T-helper 1 cell (primary cell): Measurements from ENCODE around the gene TLL2.
A peak's percentile ranks its signal among the peaks of the same experiment; 100 is the strongest.

Experiments
- DNase-seq, 5 donors: peaks; one replicate each; pipeline ENCODE4 v3.0.0-alpha.2; 2012 to 2020

Gene TLL2

DNA sequence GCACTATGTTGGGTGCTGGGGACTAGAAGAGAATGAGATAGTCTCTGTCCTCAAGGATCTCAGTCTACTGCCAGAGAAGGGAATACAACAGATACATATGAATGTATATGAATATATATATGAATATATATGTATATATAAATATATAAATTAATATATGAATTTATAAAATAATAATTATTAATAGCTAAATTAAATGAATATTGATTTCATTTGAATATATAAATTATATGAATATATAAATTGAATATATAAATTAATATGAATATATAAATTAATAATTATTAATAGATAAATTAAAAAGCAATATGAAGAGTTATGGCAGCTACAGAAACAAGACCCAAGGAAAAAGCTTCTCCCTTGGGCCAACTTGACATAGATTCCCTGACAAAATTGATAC is 95.1 kb downstream of the TLL2 start:
- no peak for DNase-seq

DNA sequence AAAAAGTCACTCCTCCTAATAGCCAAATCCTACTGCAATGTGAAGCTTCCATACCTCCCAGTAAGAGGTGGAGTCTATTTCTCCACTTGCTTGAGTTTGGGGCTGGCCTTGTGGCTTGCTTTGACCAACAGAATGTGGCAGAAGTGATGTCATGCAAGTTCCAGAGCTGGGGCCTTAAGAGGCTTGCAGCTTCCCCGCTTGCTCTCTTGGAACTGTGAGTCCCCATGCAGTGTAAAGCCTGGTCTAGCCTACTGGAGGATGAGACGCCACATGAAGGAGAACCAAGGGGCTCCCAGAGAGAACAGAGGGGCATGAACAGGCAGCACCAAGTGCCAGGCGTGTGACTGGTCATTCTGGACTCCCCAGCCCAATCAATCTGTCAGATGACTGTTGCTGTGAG is 96.3 kb downstream of the TLL2 start:
- DNase-seq = no peak

DNA sequence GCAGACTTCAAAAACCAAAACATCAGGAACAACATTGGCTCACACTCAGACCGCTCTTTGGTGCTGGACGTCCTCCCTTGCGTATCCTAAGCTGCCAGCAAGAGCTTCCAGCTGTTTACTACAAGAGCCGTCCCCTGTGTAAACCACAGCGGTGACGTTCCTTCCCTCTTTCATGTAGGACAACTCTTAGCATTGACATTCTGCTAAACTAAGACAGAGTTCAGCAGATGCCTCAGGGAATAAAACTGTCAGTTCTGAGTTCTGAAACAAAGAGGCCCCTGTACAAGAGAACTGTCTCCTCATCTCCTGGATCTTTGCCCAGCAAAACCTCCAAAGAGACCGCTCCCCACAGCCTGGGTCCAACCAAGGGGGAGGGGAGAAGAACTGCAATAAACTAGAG is 97.1 kb downstream of the TLL2 start:
- DNase-seq = no peak

DNA sequence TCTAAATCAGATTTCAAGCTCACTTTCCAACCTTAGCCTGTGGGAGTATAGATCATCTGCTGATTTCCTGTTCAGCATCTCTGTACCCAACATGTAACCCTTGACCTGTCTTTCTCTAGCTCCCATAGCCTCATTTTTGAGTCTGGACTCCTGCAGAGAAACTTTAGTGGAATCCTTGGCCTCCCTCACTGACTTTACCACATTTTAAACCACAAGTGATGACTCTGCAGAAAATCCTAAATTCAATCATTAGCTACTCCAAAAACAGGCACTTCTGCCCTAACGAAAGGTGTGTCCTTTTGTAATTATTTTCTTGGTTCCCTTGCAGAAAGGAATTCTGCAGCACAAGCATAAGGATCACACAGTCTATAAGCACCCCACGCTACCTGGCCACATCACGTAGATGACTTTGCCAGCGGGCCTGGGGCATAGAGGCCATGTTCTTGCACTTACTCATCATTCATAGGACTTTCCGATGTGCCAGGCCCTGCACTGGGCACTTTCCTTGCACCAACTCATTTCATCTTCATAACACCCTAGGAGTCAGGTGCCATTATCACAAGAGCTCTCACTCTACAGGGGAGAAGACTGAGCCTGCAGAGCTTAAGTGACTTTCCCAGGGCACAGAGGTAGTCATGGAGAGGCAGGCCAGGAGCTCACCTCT is 97.7 kb downstream of the TLL2 start:
- no peak for DNase-seq

DNA sequence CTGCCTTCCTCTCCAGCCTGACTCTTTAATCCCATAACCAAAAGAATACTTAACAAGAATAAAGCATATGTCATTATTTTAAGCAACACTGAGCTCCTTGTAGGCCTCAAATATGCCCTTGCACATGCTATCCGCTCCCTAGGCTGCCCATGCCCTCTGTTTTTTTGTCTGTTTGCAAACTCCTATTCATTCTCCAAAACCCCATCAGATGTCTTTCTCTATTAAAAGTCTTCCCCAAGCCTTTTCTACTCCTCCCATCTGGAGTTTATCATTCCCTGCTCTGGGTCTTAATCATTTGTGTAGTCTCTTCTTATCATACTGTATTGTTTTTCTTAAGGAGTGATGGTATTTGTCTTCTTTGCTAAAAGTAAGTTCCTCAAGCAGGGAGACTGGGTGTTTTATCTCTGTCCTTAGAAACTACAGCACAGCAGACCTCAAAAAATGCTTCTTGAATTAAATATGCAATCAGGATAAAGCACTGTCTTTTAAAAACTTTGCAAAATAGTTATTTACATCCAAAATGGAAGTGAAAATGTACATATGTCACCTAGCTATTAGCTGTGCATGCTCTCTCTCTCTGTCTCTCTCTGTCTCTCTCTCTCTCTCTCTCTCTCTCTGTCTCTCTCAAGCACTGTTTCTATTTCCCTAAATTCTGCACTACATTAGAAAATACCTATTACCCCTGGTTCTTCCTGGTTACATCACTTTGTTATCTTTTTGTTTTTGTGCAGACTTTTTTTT is 98.4 kb downstream of the TLL2 start:
- DNase-seq = no peak

DNA sequence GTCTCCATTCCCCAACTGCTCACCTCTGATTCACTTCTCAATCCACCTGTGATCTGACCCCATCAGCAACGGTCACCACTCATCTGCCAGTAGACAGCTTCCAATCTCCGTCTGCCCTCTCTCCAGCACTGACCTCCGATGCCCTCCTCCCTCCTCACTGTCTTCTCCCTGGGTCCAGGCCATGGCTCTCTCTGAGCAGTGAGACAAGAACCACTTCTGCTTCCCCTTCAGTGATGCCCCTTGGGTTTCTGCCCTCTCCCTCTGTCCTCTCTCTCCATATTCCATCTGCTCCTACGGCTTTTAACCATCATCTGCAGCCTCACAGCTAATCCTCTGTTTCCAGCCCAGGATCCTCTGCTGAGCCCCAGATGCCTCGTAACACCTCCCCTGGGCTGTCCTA is 99.4 kb downstream of the TLL2 start:
- no peak for DNase-seq

DNA sequence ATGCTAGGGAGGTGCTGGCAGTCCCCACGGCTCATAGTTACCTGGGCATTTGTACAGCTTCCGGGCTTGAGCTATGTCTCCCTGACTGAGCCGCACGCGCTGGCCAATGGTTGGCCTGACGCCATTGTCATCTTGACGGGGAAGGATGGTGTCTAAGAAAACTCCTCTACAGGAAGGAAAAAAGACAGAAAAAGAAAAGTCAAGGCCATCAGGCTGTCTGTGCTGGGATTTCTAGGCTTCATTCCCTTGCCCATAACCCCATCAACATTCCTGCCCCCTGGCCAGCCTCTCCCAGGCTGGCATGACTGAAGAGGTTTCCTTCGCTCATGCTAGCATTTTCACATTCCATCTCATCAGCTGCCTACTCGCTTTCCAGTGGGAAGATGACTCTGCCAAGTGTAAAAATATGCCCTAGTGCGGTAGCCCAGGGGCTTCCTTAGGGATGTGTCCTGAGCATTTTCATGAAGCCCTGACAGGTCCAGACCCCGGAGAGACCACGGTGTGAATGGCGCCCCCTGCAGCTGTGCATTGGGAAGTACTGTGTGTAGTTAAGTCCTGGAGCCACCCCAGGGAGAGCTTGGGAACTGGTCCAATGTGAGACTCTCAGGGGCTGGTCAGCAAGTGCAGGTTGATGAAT is 100.5 kb downstream of the TLL2 start:
- DNase-seq = no peak

DNA sequence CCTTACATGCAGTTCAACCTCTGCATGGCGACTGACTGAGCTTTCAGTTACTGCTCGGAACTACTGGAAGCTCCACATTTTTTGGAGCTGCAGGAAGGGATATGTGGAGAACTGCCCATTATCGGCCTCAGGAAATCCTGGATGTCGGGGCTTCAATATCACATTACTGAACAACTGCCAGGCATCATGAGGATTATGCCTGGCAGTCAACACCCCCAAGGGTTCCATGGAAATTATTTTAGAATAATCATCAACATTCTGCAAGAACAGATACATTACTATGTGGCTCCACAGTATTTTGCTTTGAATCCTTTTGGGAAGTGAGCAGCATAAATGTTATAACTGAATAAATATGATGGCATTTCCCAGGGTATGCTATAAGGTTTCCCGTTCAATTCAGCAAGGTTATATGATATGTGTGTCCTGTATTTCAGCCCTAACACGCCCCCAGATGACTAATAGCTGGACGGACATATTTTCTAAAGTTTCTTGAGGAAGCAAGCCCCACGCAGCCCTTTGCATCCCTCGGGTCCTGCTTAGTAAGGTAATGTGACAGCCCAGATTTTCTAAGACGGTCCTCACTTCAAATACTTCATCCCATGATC is 101.9 kb downstream of the TLL2 start:
- no peak for DNase-seq

DNA sequence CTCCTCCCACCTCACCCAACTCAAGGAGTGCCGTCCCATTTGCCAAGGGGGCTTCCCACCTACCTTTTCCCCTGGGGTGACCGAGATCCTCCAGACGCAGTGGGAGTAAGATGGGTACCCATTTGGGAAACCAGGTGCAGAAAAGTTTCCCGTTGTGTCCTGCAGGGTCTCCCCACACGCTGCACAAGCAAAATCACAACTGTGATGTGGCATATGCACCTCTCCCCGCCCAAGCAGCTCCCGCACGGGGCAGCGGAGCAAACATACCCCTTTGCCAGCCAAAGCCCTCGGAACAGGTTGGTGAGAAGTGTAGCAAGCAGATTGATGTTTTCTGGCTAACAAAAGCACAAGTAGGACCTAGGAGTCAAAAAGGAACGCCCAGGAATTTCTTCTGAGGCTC is 103.4 kb downstream of the TLL2 start:
- DNase-seq = no peak

DNA sequence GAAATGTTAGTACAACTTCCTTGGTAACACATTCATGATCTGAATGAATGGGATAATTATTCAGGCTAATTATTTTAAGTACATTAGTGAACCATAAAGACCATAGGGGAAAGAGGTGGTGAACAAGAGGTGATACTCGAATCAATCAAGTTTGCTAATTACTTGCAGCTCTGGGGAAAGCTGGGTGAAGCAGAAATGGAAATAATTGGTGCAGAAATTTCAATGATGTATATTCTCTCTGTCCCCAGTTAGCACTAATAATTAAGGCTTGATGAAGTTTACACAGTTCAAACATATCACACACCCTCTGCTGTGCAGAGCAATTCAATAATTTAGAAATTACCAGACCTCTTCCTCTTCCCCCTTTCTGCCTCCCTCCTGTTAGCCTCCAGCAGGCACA is 105.5 kb downstream of the TLL2 start:
- DNase-seq = no peak

DNA sequence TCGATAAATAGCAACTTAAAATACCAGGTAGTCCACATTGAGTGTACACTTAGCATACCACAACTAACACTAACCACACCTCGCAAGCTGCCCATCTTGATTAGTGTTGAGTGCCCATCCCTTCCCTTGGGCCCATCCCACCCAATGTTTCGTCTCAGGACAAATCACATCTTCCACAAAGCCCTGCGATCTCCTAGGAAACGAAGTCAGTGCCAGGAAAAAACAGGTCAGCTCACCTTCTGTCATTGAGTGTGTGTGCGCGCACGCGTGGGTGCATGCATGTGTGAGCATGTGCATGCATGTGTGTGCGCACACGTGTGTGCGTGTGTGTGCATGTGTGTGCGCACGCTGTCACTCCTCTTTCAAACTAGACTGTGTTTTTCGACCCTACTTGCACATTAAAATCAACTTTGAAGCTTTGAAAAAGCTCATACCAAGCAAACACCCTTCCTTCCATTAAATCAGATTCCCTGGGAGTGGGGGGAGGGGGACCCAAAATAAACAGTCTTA is 106.1 kb downstream of the TLL2 start:
- DNase-seq = no peak

DNA sequence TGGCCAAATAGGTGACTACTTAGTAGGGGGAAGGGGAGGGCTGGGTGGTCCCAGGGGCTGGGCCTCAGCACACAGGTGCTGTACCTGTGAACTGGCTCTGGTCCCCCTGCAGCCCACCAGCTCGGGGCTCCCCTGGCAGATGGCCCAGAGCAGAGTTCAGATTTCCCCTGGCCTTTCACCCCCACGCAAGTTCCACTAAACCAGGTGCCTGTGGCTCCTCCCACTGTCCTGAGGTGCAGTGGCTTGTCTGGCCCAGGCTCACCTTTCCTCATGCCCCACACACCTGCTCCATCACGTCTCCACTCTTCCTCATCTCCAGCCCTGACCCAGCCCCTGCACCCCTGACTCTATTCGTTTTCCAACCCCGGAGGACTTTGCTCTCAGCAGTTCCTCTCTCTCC is 107.6 kb downstream of the TLL2 start:
- DNase-seq = no peak

DNA sequence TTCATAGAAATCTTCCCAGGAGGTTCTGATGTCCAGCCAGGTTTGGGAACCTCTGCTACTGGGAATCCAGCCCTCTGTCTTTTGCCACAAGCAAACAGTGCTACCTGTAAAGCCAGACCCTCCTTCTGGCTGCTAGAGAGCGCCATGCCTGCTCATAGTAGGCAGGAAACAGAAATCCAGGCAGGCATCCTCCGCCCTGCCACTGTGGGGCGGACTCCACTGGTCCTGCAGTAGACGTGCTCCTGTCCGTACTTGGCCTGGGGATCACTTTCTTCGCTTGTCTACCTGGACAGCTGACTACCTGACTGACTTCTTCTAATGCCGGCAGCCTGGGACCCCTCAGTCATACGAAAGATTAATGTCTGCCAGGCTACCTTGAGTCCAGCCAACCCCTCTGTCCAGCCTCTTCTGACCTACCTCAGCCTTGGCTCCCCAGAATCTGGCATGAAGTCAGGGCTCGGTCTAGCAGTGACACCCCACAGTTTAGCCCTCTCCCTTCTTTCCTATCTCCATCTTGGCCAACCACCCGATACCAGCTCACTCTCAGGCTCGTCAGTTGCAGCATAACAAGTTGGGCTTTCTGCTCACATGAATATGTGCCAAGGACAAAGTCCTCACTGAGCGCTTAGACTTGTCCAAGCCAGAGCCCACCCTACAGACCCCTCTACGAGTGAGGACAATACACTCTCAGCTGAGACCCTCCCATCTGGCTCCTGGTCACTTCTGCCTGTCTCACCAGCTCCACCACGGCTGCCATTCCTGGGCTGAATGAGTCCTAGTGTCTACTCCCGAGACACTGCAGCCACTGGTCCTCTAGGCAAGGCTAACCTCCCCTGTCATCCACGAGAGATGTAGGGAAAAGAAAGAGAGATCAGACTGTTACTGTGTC is 111.1 kb downstream of the TLL2 start:
- DNase-seq = no peak

DNA sequence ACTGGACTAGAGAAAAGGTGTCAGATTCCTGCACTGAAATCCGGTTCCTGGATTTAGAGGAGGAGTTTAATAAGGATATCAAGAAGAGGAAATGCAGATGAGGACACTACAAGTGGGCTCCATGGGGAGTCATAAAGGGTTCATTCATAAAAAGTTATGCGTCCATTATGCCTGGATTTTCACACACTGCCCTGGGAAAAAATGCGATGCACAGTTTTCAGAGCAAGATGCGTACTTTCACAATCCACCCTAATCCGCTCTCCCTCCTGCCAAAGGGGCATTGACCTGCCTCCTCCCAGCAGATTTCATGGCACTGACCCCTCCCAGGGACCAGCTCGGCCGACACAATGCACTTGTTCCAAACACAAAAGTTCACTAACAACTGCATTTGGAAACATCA is 112.7 kb downstream of the TLL2 start:
- no peak for DNase-seq

DNA sequence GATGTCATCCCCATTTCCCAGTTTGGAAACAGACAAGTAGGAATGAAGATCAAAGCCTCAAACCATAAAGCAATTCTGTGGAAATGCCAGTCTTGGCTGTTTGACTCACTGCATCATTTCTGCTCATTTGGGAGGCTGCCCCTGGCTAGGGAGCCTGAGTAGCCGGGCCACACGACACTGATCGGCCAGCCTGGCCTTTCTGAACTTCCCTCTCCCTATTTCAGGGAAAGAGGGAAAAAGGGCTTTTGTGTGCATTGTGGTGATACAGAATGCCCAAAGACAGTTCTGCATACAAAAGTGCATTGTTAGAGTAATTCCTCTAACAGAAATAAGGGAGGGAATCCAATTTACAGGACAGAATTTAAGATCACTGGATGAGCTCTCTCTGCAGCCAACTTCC is 113.3 kb downstream of the TLL2 start:
- no peak for DNase-seq

DNA sequence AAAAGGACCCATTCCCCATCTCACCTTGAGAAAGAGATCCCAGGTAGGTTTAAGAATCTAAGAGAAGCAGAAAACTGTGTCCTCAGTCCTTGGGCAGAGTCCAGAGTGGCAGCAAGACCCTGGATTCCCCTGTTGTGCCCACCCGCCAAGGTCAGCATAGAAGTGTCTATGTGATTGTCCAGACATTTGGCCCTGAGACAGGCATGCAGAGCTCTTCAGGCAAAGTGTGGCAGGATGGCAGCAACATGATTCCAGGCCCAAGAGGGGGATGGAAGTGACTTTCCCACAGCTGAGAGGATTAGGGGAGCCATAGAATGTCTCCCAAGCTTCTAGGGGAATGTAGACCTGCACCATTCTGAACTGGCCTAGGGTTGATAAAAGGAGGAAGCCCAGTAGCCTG is 115.8 kb downstream of the TLL2 start:
- no peak for DNase-seq

DNA sequence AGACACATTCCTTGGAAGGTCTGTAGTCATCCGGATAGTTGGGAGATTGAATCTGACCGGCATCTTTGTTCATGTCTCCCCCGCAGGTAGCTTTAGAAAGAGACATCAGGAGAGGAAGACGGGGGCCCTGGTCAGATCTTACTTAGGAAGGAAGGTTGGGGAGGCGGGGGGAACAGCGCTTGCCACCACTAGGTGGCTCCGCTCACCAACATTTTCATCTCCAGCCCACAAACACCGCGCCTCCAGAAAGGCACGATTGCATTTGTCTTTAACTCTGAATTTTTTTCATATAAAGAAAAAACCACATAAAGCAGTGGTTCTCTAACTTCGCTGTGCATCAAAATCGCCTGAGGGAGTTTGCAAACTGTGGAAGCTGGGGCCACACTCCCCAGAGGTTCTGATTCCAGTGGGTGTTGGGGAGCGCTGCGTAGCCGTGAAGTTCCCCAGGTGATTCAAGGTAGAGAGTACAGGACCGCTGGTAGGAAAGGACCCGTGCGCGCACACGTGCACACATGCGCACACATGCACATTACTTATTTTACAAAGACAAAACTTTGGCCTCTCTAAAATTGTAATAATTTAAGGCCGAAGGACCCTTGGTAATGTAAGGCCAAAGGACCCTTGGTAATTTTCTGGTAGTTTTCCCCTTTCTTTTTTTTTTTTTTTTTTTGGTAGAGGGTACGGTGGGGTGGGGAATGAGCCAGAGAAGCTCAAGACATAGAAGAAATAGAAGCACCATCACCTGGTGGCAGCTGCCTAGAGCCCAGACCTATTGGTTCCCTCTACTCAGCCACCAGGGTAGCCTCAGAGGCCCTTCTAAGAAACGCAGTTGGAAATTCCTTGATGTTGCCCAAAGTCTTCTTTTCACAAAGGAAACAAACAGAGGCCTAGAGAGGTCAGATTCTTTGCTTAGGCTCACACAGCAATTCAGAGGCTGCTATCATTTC is 117.5 kb downstream of the TLL2 start:
- DNase-seq = peak in 4 of 5 donors; percentile 32 to 54 (median 41)

DNA sequence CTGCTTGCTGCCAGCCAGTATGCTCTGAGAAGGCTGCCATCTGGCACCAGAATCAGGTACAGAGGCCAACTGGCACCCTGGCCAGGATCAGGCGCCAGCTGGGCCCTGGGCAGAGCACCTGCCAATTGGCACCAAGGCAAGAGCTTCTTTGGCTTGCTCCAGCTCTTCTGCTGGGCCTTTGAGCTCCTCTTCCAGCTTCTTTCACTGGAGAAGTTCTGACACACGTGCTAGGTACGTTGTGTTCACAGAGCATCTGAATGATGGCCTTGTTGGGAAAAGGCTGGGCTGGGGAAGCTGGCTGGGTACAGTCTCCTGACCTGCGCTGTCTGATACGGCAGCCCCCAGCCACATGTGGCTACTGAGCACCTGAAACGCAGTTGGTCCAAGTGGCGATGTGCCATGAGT is 123.3 kb downstream of the TLL2 start:
- no peak for DNase-seq

DNA sequence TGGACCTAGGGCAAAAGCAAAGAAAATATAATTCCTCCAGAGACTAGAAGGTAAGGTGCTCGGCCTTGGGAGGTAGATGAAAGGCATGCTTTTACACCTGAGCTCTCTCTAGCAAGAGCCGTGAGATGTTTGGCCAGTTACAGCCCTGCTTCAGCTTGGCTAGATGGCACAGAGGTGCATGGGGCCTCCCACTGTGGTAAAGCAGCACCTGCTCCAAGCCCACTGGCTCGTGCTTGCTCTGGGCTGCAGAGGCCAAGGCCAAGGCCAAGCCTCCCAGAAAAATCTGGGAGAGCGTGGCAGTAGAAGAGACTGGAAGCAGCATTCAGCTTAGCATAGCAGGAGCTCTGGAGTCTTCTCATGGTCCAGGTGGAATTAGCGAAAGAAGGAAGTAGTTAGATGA is 123.9 kb downstream of the TLL2 start:
- no peak for DNase-seq

DNA sequence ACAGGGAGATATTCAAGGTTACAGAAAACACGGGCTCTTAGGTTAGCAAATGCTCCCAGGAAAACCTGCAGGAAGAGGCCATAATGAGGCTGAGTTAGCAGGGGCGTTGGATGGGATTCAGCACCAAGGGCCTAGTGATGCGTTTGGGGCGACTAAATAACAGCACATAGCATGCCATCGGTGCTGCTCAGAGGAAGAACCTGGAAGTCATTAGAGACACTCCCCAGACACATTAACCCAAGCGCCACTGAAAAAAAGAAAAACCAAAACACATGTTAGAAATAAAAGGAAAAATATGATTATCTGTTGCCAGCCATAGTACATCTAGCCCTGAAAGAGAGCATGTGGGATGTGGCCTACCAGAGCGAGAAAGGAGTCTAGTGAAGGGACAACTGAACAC is 126.1 kb downstream of the TLL2 start:
- no peak for DNase-seq

DNA sequence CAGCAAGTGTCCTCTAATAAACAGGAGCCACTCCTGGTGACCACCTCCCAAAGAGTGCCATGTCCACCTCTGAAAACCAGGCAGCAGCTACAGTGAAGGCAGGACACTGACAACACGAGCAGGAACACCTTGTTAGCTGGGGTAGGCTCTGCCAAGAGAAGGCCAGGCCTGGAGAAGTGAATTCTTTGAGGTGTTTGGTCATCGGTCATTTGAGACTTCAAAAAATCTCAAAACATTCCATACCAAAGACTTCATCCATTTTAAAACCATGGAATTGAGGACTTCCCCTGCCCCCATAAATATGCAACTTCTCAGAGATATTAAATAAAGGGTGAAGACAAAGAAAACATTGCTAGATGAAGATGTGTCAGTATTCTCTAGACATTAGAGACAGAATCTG is 126.6 kb downstream of the TLL2 start:
- no peak for DNase-seq
